ENCODE data around the gene DSCAML1.

GRCh38 chr11:117691516-117691915 is 105.5 kb downstream of the DSCAML1 start:
- no peak for TF ChIP-seq TAF1 (IDR thresholded peaks at IDR 0.05; ENCODE audit: borderline replicate concordance, insufficient read depth, low read length)
- no peak for TF ChIP-seq POLR2AphosphoS5 (IDR thresholded peaks at IDR 0.05; ENCODE audit: low read depth, low read length)
- no peak for TF ChIP-seq REST (IDR thresholded peaks at IDR 0.05; ENCODE audit: insufficient read depth in 1 of 2, low read depth in 2 of 2, low read length in 2 of 2)
